ENCODE data around the gene MOV10L1.

MOV10L1 gene

DNA sequence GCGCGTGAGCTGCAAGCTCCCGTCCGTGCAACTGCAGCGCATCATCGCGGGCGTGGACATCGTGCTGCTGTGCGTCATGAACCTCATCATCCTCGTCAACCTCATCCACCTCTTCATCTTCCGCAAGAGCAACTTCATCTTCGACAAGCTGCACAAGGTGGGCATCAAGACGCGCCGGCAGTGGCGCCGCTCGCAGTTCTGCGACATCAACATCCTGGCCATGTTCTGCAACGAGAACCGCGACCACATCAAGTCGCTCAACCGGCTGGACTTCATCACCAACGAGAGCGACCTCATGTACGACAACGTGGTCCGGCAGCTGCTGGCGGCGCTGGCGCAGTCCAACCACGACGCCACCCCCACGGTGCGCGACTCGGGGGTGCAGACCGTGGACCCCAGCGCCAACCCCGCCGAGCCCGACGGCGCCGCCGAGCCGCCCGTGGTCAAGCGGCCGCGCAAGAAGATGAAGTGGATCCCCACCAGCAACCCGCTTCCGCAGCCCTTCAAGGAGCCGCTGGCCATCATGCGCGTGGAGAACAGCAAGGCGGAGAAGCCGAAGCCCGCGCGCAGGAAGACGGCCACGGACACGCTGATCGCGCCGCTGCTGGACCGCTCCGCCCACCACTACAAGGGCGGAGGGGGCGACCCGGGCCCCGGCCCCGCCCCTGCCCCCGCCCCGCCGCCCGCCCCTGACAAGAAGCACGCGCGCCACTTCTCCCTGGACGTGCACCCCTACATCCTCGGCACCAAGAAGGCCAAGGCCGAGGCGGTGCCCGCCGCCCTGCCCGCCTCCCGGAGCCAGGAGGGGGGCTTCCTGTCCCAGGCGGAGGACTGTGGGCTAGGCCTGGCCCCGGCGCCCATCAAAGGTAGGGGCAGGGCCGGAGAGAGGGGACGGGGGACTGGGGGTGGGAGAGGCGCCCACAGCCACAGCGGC lies 88.0 kb downstream of the MOV10L1 start:
- DNase-seq: no peak

- no peak for DNase-seq
Observed at GRCh38 chr22:50178471-50178864, 88.7 kb downstream of the MOV10L1 start.

GRCh38 chr22:50178871-50179869 lies 89.4 kb downstream of the MOV10L1 start:
- DNase-seq: no peak

DNA sequence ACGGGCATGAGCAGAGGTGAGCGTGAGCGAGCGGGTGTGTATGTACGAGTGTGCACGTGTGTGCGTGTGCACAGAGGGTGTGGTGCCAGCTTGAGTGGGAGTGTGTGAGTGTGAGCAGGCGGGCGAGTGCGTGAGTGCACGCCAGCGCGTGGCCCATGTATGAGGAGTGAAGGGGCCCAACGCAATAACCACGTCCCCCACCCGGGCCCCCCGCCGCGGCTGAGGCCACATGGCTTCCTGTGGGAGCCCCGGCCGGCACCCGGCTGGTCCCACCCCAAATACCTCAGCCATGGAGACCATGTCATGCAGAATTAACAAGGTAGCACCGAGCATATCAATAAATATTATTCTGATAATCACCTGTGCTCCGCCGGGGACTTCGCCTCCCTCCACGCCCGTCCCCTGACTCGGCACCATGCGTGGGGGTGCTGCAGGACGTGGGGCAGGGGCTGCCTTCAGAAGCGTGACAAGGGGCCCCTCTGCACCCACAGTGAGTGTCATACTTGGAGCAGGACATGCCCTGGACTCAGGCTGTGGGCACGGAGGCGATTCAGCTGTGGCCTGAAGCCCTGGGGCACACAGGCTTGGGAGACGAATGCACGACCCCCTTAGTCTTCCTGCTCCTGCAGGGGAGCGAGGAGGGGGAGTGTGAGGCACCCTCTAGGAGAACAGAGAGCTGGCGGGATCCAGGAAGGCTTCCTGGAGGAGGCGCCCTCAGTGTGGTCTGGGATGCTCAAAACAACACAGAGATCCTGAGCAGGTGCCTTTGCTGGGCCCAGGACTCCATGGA lies 90.3 kb downstream of the MOV10L1 start:
- DNase-seq: no peak

DNA sequence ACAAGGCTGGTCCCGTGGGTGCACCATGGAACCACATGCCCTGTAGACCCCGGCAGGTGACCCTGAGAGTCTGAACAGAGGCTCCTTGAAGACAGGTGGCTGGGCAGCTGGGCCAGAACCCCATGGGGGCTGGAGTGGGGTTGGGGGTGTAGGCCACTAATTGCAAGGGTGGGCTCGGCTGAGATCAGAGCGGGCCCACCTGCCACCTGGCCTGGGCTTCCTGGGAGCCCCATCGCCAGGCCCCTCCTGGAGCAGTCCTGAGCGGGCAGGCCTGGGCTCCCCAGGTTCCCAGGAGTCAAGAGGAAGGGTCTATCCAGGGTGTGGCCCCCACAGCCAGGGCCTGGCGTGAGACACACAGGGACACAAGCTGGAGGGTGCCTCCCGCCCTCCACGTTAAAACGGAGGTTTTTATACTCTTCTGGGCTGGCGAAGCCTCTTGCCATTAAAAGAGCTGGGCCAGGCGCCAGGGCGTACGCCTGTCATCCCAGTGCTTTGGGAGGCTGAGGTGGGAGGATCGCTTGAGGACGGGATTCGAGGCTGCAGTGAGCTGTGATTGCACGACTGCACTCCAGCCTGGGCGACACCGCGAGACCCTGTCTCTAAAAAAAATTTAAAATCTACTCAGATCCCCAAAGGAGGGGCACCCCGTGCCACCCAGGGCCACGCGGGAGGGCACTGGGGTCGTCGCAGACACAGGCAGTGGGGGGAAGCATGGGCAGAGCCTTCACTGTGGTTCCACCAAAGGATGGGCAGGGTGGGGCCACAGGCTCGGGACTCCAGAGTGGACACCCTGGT lies 91.1 kb downstream of the MOV10L1 start:
- no peak for DNase-seq

- no peak for DNase-seq
Observed at GRCh38 chr22:50182176-50183081, 92.6 kb downstream of the MOV10L1 start.

- DNase-seq: no peak
Observed at GRCh38 chr22:50183141-50183971, 93.5 kb downstream of the MOV10L1 start.

GRCh38 chr22:50184004-50184901 lies 94.4 kb downstream of the MOV10L1 start:
- DNase-seq: no peak

GRCh38 chr22:50184902-50185374 lies 95.1 kb downstream of the MOV10L1 start:
- DNase-seq: no peak

DNA sequence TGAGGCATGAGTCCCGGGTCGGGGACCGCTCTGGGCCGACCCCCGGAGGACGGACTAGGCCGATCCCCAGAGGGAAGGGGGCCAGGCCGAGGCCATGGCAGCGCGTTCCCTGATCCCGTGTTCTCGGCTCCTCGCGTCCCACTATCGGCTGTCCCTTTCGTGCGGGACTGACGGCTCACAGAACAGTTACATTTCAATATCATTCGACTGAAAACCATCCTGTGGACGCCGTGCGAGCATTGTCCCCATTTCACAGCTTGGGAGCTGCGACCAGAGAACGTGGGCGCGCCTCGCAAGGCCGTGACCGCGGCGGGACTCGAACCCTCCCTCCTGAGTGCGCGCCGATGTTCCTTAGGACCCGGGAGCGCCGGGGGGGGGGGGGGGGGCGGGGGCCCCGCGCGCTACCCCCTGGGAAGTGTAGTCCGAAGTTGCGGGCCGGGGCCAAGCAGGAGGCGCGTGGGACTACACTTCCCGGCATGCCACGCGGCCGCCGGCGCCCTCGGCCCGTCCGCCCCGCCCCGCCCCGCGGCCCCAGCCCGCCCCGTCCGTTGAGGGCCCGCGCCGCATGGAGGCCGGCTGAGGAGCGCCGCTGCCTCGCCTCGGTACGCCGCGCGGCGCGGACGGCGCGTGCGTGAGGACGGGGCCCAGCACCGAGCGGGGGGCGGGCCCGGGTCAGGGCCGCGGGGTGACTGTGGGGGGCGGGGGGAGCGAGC lies 95.7 kb downstream of the MOV10L1 start, which contains the start of gene TRABD:
TSS of gene TRABD (plus strand) at position 539 of the 713 bp plus-strand sequence. CDS start 7,148 bp downstream, outside the sequence.
- DNase-seq: peak; percentile 84

DNA sequence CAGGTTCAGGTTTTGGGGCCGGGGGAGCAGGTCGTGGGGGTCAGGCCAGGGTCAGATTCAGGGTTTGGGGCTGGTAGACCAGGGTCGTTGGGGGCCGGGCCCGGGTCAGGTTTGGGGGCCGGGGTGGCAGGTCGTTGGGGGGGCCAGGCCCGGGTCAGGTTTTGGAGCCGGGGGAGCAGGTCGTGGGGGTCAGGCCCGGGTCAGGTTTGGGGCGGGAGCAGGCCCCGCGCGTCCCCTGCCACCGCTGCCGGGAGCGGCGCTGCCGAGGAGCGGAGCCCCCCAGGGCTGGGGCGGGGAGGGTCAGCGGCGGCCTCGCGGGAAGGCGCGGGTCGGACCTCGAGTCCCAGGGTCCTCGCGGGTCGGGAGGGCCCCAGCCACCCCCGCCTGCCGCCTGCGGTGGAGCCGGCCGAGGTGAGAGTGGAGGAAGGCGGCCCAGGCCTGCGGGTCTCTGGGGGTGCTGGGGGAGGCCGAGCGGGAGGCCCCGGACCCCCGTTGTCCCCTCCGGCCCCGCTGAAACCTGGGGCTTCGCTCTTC lies 96.4 kb downstream of the MOV10L1 start:
- no peak for DNase-seq

DNA sequence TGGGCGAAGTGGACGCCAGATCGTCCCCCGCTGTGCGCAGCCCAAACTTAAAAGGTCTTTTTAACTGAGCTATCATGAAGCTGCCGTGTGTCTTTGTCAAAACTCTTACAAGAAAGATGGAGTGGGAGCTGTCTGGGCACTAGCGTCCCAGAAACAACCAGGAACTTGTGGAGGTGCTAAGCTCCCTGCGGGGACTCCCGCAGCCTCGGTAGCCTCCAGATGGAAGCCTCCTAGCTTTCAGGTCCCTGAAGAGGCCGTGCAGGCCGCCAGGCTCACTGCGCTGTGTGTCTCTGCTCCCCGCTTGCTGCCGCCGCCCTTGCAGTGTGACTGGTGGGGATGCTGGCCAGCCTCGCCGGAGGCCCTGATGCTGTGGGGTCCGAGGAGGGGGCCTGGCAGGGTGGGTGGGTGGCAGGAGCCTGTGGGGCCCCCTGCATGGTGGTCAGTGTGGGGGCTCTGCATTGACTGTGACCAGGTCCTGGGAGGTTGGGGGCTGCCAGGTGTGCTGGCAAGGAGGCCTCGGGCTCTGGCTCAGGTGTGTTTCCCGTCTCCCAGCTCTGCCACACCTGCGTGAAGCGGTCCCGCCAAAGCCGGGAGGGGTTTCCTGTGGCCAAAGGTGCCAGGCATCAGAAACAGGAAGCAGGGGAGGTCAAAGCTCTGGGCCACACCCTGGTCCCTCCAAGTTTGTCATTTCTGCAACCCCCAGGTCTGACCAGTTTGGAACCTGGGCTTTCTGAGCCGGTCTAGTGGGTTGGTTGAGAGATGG lies 97.1 kb downstream of the MOV10L1 start:
- no peak for DNase-seq

GRCh38 chr22:50188356-50188755 lies 98.5 kb downstream of the MOV10L1 start:
- no peak for DNase-seq

- no peak for DNase-seq
Observed at GRCh38 chr22:50189184-50189848, 99.5 kb downstream of the MOV10L1 start.

- DNase-seq: peak; percentile 81
Observed at GRCh38 chr22:50189849-50190181, 100.0 kb downstream of the MOV10L1 start.
